ENCODE results near the gene PAK2. TPM values are rescaled to one million over a fixed set of nuclear protein-coding genes. Genes with fewer than 3 reads are reported as not detected.

The PAK2 gene
- polyA plus RNA-seq, 1 of the 3 experiments (the other 2 are of a cell fraction) = 27.9 TPM

DNA sequence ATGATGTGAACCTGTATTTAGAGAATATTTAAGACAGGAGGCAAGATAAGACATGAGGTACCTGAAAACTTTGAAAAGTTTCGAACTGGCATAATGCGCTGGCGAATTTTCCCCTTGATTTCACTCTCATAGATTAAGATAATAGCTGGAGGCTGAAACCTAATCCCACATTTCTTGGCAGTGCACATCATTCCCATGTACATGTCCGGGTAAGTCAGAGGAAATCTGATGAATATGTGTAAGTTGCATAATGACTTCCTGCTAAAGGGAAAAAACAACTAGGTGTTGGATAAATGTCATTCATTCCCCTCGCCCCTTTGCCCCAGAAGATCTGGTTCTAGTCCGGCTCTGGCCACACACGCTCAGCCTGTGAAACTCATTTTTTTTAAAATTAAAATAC is 31.2 kb upstream of the PAK2 start:
- peaks cover 11% of the 10 kb centered on the region; the same call in 1 of the 2 replicates for H3K79me2 ChIP-seq (ENCODE audit: insufficient read depth)
- H3K9ac ChIP-seq = no peak overlapping the region
- H3F3A ChIP-seq (replicated peaks; ENCODE audit: insufficient read depth) = peaks cover 16% of the 10 kb centered on the region
- no peaks in the 10 kb centered on the region for H4K20me1 ChIP-seq (ENCODE audit: insufficient read depth)
- no peak overlapping the region for H3K4me3 ChIP-seq (ENCODE audit: low read depth in 2 of 2, low read length in 1 of 2)
- H3K36me3 ChIP-seq (replicated peaks in 1 of 2; ENCODE audit: control insufficient read depth in 1 of 2, insufficient read depth in 2 of 2, low read length in 1 of 2) = no peaks in the 10 kb centered on the region
- POLR2A ChIA-PET = no interaction called here
- 89% methylated on average over 7 of the region's 7 CpGs for WGBS (ENCODE audit: low lambda C conversion rate)
- H3K4me1 ChIP-seq (ENCODE audit: control insufficient read depth in 1 of 2, insufficient read depth in 2 of 2, low read depth in 1 of 2, low read length in 1 of 2) = peaks cover 0 to 3% of the 10 kb centered on the region in 2 experiments; a peak in 1 of 4 replicates
- H3K27ac ChIP-seq (ENCODE audit: low read depth in 2 of 2, low read length in 1 of 2) = no peak overlapping the region
- no peaks in the 10 kb centered on the region for H3K9me2 ChIP-seq
- TF ChIP-seq MXI1 (IDR thresholded peaks at IDR 0.05; ENCODE audit: low read depth, low read length) (no peak), TEAD4 (IDR thresholded peaks at IDR 0.05; ENCODE audit: borderline replicate concordance, insufficient read depth) (no peak), RAD21 (IDR thresholded peaks at IDR 0.05; ENCODE audit: low read length) (no peak), MEF2A (IDR thresholded peaks at IDR 0.05; ENCODE audit: borderline replicate concordance, low read depth) (no peak), SIN3A (IDR thresholded peaks at IDR 0.05; ENCODE audit: borderline replicate concordance, low read depth, low read length) (no peak), TCF12 (IDR thresholded peaks at IDR 0.05) (no peak), EZH2phosphoT487 (IDR thresholded peaks at IDR 0.05; ENCODE audit: borderline replicate concordance, low read depth) (no peak), POLR2AphosphoS5 (IDR thresholded peaks at IDR 0.05; ENCODE audit: low read depth, low read length) (no peak), RXRA (IDR thresholded peaks at IDR 0.05; ENCODE audit: borderline replicate concordance, low read depth) (no peak), EP300 (IDR thresholded peaks at IDR 0.05; ENCODE audit: borderline replicate concordance in 1 of 2, low read depth in 1 of 2, low read length in 1 of 2) (no peak)
- TF ChIP-seq, protein P1, sequence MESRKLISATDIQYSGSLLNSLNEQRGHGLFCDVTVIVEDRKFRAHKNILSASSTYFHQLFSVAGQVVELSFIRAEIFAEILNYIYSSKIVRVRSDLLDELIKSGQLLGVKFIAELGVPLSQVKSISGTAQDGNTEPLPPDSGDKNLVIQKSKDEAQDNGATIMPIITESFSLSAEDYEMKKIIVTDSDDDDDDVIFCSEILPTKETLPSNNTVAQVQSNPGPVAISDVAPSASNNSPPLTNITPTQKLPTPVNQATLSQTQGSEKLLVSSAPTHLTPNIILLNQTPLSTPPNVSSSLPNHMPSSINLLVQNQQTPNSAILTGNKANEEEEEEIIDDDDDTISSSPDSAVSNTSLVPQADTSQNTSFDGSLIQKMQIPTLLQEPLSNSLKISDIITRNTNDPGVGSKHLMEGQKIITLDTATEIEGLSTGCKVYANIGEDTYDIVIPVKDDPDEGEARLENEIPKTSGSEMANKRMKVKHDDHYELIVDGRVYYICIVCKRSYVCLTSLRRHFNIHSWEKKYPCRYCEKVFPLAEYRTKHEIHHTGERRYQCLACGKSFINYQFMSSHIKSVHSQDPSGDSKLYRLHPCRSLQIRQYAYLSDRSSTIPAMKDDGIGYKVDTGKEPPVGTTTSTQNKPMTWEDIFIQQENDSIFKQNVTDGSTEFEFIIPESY (IDR thresholded peaks at IDR 0.05; ENCODE audit: borderline replicate concordance, low read depth) = no peak
- TF ChIP-seq, protein P2, sequence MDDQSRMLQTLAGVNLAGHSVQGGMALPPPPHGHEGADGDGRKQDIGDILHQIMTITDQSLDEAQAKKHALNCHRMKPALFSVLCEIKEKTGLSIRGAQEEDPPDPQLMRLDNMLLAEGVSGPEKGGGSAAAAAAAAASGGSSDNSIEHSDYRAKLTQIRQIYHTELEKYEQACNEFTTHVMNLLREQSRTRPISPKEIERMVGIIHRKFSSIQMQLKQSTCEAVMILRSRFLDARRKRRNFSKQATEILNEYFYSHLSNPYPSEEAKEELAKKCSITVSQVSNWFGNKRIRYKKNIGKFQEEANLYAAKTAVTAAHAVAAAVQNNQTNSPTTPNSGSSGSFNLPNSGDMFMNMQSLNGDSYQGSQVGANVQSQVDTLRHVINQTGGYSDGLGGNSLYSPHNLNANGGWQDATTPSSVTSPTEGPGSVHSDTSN (IDR thresholded peaks at IDR 0.05) = no peak
- TF ChIP-seq, protein P3, sequence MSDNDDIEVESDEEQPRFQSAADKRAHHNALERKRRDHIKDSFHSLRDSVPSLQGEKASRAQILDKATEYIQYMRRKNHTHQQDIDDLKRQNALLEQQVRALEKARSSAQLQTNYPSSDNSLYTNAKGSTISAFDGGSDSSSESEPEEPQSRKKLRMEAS (IDR thresholded peaks at IDR 0.05; ENCODE audit: low read depth) = no peak
- TF ChIP-seq, protein P4, sequence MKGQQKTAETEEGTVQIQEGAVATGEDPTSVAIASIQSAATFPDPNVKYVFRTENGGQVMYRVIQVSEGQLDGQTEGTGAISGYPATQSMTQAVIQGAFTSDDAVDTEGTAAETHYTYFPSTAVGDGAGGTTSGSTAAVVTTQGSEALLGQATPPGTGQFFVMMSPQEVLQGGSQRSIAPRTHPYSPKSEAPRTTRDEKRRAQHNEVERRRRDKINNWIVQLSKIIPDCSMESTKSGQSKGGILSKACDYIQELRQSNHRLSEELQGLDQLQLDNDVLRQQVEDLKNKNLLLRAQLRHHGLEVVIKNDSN (IDR thresholded peaks at IDR 0.05; ENCODE audit: borderline replicate concordance, low read depth) = no peak
- TF ChIP-seq, protein P5, sequence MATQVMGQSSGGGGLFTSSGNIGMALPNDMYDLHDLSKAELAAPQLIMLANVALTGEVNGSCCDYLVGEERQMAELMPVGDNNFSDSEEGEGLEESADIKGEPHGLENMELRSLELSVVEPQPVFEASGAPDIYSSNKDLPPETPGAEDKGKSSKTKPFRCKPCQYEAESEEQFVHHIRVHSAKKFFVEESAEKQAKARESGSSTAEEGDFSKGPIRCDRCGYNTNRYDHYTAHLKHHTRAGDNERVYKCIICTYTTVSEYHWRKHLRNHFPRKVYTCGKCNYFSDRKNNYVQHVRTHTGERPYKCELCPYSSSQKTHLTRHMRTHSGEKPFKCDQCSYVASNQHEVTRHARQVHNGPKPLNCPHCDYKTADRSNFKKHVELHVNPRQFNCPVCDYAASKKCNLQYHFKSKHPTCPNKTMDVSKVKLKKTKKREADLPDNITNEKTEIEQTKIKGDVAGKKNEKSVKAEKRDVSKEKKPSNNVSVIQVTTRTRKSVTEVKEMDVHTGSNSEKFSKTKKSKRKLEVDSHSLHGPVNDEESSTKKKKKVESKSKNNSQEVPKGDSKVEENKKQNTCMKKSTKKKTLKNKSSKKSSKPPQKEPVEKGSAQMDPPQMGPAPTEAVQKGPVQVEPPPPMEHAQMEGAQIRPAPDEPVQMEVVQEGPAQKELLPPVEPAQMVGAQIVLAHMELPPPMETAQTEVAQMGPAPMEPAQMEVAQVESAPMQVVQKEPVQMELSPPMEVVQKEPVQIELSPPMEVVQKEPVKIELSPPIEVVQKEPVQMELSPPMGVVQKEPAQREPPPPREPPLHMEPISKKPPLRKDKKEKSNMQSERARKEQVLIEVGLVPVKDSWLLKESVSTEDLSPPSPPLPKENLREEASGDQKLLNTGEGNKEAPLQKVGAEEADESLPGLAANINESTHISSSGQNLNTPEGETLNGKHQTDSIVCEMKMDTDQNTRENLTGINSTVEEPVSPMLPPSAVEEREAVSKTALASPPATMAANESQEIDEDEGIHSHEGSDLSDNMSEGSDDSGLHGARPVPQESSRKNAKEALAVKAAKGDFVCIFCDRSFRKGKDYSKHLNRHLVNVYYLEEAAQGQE (IDR thresholded peaks at IDR 0.05; ENCODE audit: low read depth, low read length) = no peak
- TF ChIP-seq, protein P6, sequence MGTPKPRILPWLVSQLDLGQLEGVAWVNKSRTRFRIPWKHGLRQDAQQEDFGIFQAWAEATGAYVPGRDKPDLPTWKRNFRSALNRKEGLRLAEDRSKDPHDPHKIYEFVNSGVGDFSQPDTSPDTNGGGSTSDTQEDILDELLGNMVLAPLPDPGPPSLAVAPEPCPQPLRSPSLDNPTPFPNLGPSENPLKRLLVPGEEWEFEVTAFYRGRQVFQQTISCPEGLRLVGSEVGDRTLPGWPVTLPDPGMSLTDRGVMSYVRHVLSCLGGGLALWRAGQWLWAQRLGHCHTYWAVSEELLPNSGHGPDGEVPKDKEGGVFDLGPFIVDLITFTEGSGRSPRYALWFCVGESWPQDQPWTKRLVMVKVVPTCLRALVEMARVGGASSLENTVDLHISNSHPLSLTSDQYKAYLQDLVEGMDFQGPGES (IDR thresholded peaks at IDR 0.05; ENCODE audit: low read depth, low read length) = no peak
- no peaks in the 10 kb centered on the region for H3K27me3 ChIP-seq (ENCODE audit: insufficient read depth)
- no peak overlapping the region for H3K4me2 ChIP-seq
- CTCF ChIA-PET = interaction anchor here (0.6 to 2.3 kb wide), 4 partner anchors 9 to 1437 kb away, joined by 3 to 11 read pairs (median 3); partner anchors contain the start of genes NCBP2 and XXYLT1
- H2AFZ ChIP-seq (ENCODE audit: low read depth) = no peak overlapping the region
- H3K9me3 ChIP-seq = no peaks in the 10 kb centered on the region
- no peak for DNase-seq
